Thoracic aorta (tissue), 2 donors: ENCODE measurements around the gene ANAPC2. TPM values are rescaled to one million over a fixed set of nuclear protein-coding genes. Genes with fewer than 3 reads are reported as not detected.
A peak's percentile ranks its signal among the peaks of the same experiment; 100 is the strongest.

ENCODE experiments used
- ATAC-seq: fragments of 150-250 bp; one replicate; pipeline ENCODE4 v1.8.0; 2017; ENCODE audit warnings: low read depth; ENCODE audit not compliant: insufficient number of reproducible peaks, low FRiP score
- DNase-seq: peaks from one replicate; pipeline ENCODE4 v3.0.0-alpha.2; 2020; ENCODE audit warnings: low spot score
- H3K27ac ChIP-seq, 2 donors: fragments of 200-600 bp; sonication (generic); 1 replicate in 1 of 2; 2 replicates in 1 of 2; pipeline ENCODE4 v1.5.1; 2016; ENCODE audit warnings: mild to moderate bottlenecking in 2 of 2, moderate library complexity in 2 of 2
- H3K27me3 ChIP-seq: fragments of 200-600 bp; sonication (generic); replicated peaks from 2 replicates; pipeline ENCODE4 v1.6.0; 2016; ENCODE audit warnings: mild to moderate bottlenecking; ENCODE audit not compliant: insufficient read depth
- H3K36me3 ChIP-seq: fragments of 200-600 bp; sonication (generic); one replicate; pipeline ENCODE4 v1.5.1; 2016
- H3K4me1 ChIP-seq, 2 donors: fragments of 200-600 bp; sonication (generic); 1 replicate in 1 of 2; 2 replicates in 1 of 2; pipeline versions ENCODE4 v1.5.1 to v1.6.0; 2016; ENCODE audit warnings: low read depth in 2 of 2, mild to moderate bottlenecking in 1 of 2; ENCODE audit not compliant: control insufficient read depth in 1 of 2
- H3K4me3 ChIP-seq: fragments of 200-600 bp; sonication (generic); 2 replicates; pipeline ENCODE4 v1.5.1; 2016; ENCODE audit warnings: mild to moderate bottlenecking
- H3K9me3 ChIP-seq: fragments of 200-600 bp; sonication (generic); 2 replicates; pipeline ENCODE4 v1.5.1; 2016
- CTCF ChIP-seq: fragments of 200-600 bp; sonication (generic); IDR thresholded peaks from one replicate; pipeline ENCODE4 v1.5.1; 2019; ENCODE audit warnings: antibody characterized with exemption
- total RNA-seq, 2 donors: library from RNA; depleted of rRNA; stranded (reverse); fragments of >200 nt; gene quantifications; one replicate each; pipeline versions ENCODE4 v1.1.0 to v1.2.3, GENCODE V29; 2016

ANAPC2 gene
- total RNA-seq, 2 donors from 2014 or later = 25.2 to 43.0 TPM

DNA sequence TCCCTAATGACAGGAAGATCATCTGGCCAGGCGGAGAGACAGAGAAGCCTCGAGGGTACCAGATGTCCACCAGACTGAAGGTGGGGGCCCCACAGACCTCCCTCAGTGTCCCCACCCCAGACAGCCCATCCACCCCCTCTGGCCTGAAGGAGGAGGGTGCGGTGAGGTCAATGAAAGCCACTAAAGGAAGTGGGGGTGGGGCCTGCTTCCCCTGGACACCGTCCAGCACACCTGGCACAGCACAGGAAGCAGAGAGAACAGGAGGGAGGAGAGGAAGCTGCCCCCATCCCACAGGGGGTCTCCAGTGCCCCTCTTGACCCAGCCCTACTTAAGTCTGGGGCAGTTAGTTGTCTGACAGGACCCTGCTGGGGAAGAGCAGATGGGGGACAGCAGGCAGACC, 29.7 kb downstream of the ANAPC2 start:
- Histone ChIP-seq H3K27me3 (peaks cover 31% of the 10 kb centered on the region), H3K9me3 (no peaks in the 10 kb centered on the region), H3K4me3 (no peak overlapping the region), H3K4me1 (peaks cover 7 to 20% of the 10 kb centered on the region in 2 donors), H3K27ac (no peak overlapping the region), H3K36me3 (no peaks in the 10 kb centered on the region)
- DNase-seq (no peak), ATAC-seq (no peak)
- no peak for TF ChIP-seq CTCF

GRCh38 chr9:137157618-137158415, 30.5 kb downstream of the ANAPC2 start:
- peaks cover 31% of the 10 kb centered on the region for H3K27me3 ChIP-seq
- ATAC-seq = no peak
- TF ChIP-seq CTCF = no peak

GRCh38 chr9:137156567-137157375, 31.6 kb downstream of the ANAPC2 start:
- no peak for TF ChIP-seq CTCF
- DNase-seq = no peak
- Histone ChIP-seq H3K27me3 (peaks cover 26% of the 10 kb centered on the region), H3K9me3 (no peaks in the 10 kb centered on the region), H3K27ac (no peak overlapping the region), H3K4me1 (peaks cover 0 to 5% of the 10 kb centered on the region in 2 donors), H3K36me3 (no peaks in the 10 kb centered on the region), H3K4me3 (peak overlapping the region; percentile 43)
- no peak for ATAC-seq

More at GRCh38 chr9:137157618-137158415, 30.5 kb downstream of the ANAPC2 start:
- H3K4me1 ChIP-seq = peaks cover 5 to 12% of the 10 kb centered on the region in 2 donors
- no peak for DNase-seq
- no peak overlapping the region for H3K4me3 ChIP-seq
- H3K36me3 ChIP-seq = no peaks in the 10 kb centered on the region
- no peak overlapping the region for H3K27ac ChIP-seq
- H3K9me3 ChIP-seq = no peaks in the 10 kb centered on the region

DNA sequence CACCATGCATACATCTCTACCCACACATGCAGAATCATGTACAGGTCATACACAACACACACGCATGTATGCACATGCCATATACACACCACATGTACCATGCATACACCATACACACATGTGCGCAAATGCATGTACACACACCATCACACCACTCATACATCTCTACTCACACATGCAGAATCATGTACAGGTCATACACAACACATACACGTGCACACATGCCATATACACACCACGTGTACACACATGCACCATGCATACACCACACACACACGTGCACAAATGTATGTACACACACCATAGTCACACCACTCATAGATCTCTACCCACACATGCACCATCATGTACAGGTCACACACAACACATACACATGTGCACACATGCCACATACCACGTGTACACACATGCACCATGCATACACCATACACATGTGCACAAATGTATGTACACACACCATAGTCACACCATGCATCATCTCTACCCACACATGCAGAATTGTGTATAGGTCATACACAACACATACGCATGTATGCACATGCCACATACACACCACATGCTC, 35.4 kb downstream of the ANAPC2 start:
- no peak for DNase-seq
- Histone ChIP-seq H3K27me3 (peaks cover 12% of the 10 kb centered on the region), H3K4me3 (no peak overlapping the region), H3K9me3 (no peaks in the 10 kb centered on the region), H3K4me1 (peaks cover 0 to 5% of the 10 kb centered on the region in 2 donors), H3K27ac (no peak overlapping the region), H3K36me3 (no peaks in the 10 kb centered on the region)
- no peak for ATAC-seq
- no peak for TF ChIP-seq CTCF
